ENCODE data around the gene FHAD1. TPM values are rescaled to one million over a fixed set of nuclear protein-coding genes. Genes with fewer than 3 reads are reported as not detected.

FHAD1 gene
- total and polyA plus RNA-seq, 2 of the 13 experiments (the other 11 are each of a cell fraction or from before 2014, with no cell fraction given) = not detected

- TF ChIP-seq REL (CRISPR knock-in tag; conservative IDR thresholded peaks at IDR 0.05) (no peak), TFDP2 (CRISPR knock-in tag; IDR thresholded peaks at IDR 0.05) (no peak), GMEB1 (CRISPR knock-in tag; IDR thresholded peaks at IDR 0.05; ENCODE audit: borderline replicate concordance) (no peak), ZBTB14 (CRISPR knock-in tag; IDR thresholded peaks at IDR 0.05) (no peak), TBL1XR1 (IDR thresholded peaks at IDR 0.05; ENCODE audit: borderline replicate concordance, low read length, partially characterized antibody) (no peak), SRF (IDR thresholded peaks at IDR 0.05; ENCODE audit: low read depth, low read length) (no peak), ZNF776 (CRISPR knock-in tag; IDR thresholded peaks at IDR 0.05) (0 out of 2 replicates have a peak, but pooled peaks have one; percentile 24), ZC3H13 (CRISPR knock-in tag; IDR thresholded peaks at IDR 0.05) (no peak), PHB2 (IDR thresholded peaks at IDR 0.05; ENCODE audit: partially characterized antibody) (no peak), ZMYM4 (CRISPR knock-in tag; IDR thresholded peaks at IDR 0.05) (peak; percentile 29; the same call in 1 of the 2 replicates), GFI1 (CRISPR knock-in tag; IDR thresholded peaks at IDR 0.05; ENCODE audit: borderline replicate concordance) (peak; percentile 51; the same call in 1 of the 2 replicates), SAP130 (CRISPR knock-in tag; IDR thresholded peaks at IDR 0.05; ENCODE audit: low read depth) (peak; percentile 77), ZGPAT (CRISPR knock-in tag; IDR thresholded peaks at IDR 0.05) (0 out of 2 replicates have a peak, but pooled peaks have one; percentile 22), SUZ12 (IDR thresholded peaks at IDR 0.05; ENCODE audit: low read depth, low read length) (no peak), MAX (IDR thresholded peaks at IDR 0.05) (peak; percentile 86), IRX3 (CRISPR knock-in tag; IDR thresholded peaks at IDR 0.05; ENCODE audit: borderline replicate concordance, low read depth) (no peak), ZNF788 (CRISPR knock-in tag; IDR thresholded peaks at IDR 0.05; ENCODE audit: borderline replicate concordance) (0 out of 2 replicates have a peak, but pooled peaks have one; percentile 30), DBP (CRISPR knock-in tag; IDR thresholded peaks at IDR 0.05; ENCODE audit: not compliant biosample characterization) (no peak), CENPX (CRISPR knock-in tag; IDR thresholded peaks at IDR 0.05) (no peak), RFX1 (IDR thresholded peaks at IDR 0.05) (peak; percentile 86), ELK4 (CRISPR knock-in tag; IDR thresholded peaks at IDR 0.05; ENCODE audit: borderline replicate concordance) (no peak), MEF2D (CRISPR knock-in tag; IDR thresholded peaks at IDR 0.05) (no peak)
These were observed 123.9 kb downstream of the FHAD1 start (continued) for GRCh38 chr1:15370781-15371520.

Data from HepG2 (cell line).